Measurements from ENCODE around the gene OLFM2.

DNA sequence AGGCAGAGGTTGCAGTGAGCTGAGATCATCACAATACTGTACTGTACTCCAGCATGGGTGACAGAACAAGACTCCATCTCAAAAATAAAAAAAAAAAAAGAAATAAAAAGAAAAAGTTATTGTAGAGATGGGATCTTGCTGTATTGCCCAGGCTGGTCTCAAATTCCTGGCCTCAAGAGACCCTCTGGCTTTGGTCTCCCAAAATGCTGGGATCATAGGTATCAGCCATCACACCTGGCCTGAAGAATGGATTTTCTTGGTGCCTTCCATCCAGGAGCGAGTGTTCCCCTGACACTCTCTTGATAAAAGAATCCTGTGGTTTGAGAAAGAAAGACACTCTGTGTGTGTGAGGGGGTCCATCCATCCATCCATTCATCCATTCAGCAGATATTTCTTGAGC, 4.7 kb downstream of the OLFM2 start:
- TF ChIP-seq ZBTB17 (CRISPR knock-in tag; IDR thresholded peaks at IDR 0.05), result no peak
- TF ChIP-seq NBN (IDR thresholded peaks at IDR 0.05; ENCODE audit: low read depth), result no peak
- TF ChIP-seq POLR2A (conservative IDR thresholded peaks at IDR 0.05), result no peak
- TF ChIP-seq ZNF217 (CRISPR knock-in tag; IDR thresholded peaks at IDR 0.05), result no peak
- no peak for TF ChIP-seq FOS (IDR thresholded peaks at IDR 0.05; ENCODE audit: extremely low read depth, insufficient read length)
- no peak for TF ChIP-seq TBP (optimal IDR thresholded peaks at IDR 0.05; ENCODE audit: low read depth, low read length)
- TF ChIP-seq, protein P1, sequence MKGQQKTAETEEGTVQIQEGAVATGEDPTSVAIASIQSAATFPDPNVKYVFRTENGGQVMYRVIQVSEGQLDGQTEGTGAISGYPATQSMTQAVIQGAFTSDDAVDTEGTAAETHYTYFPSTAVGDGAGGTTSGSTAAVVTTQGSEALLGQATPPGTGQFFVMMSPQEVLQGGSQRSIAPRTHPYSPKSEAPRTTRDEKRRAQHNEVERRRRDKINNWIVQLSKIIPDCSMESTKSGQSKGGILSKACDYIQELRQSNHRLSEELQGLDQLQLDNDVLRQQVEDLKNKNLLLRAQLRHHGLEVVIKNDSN (CRISPR knock-in tag; IDR thresholded peaks at IDR 0.05), result no peak
- TF ChIP-seq SP2 (IDR thresholded peaks at IDR 0.05; ENCODE audit: extremely low read depth, low read depth, low read length, poor library complexity, severe bottlenecking), result no peak
